ENCODE measurements around the gene KCNQ2.
A peak's percentile ranks its signal among the peaks of the same experiment; 100 is the strongest.

The KCNQ2 gene

DNA sequence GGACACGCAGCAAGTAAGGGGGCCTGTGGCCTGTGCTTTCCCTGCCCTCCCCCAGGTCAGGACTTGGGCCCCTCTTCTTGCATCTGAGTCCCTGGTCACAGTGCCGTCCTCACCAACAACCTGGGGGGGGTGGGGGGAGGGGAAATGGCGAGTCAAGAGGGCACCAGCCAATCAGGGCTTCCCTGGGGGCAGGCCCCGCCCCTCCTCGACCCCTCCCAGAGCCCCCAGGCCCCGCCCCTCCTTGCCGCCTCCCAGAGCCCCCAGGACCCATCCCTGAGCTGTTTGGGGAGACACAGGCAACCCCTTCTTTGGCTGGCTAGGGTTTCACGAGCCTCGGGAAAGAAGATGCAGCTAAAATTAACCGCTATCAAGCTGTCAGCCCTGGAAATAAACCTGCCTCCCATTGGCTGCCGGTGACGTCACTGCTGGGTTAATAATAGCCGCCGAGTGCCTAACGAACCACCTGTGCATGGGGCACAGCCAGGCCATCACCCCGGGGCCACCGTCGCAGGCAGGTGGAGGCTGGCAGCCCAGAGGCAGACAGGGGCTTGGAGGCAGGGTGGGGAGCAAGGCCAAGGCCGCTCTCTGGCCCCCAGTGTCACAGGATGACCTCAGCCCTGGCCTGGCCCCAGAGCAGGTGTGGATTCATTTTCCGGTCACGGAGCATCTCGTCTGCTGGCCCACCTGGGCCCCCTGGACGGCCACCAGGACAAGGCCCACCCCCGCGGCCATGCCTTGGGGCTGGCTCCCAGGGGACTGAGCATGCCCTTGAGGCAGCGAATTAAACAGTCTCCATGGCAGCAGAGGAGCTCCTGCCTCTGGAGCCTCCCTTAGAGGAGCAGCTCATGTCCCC, 29.6 kb upstream of the KCNQ2 start:
- peak; percentile 82 for DNase-seq

DNA sequence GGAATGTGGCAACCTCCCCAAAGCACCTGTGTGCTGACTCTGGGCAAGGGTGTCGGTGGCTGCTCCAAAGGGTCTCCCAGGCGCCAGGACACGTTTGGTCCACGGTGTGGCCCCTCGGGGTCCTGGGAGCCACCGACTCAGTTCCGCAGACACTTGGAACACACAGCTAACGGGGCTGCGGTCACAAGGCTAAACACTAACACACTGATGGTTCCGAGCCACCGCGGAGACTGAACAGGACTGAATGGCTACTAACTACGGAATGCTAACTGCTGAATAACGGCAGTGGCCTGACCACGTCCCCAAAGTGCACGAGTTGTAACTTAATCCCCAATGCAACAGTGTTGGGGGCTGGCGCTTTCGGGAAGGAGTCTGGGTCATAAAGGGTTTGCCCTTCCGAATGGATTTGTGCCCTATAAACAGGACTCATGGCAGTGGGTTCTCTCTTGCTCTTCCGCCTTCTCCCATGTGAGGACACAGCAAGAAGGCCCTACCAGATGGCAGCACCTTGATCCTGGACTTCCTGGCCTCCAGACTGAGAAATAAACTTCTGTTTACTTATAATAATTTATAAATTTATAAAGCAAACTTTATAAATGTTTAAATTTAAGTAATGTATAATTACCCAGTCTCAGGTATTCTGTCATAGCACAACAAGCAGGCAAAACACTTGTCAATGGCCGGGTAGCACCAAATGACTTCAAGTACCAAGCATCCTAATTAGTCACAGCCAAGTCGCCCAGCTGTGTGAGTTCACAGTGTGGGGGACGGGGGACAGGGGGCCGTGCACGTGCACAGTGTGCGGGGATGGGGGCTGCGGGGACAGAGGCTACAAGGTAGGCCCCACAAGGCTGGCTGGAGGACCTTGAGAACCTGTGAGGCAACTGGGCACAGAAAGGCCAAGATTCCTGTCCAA, 28.7 kb upstream of the KCNQ2 start:
- DNase-seq: no peak

DNA sequence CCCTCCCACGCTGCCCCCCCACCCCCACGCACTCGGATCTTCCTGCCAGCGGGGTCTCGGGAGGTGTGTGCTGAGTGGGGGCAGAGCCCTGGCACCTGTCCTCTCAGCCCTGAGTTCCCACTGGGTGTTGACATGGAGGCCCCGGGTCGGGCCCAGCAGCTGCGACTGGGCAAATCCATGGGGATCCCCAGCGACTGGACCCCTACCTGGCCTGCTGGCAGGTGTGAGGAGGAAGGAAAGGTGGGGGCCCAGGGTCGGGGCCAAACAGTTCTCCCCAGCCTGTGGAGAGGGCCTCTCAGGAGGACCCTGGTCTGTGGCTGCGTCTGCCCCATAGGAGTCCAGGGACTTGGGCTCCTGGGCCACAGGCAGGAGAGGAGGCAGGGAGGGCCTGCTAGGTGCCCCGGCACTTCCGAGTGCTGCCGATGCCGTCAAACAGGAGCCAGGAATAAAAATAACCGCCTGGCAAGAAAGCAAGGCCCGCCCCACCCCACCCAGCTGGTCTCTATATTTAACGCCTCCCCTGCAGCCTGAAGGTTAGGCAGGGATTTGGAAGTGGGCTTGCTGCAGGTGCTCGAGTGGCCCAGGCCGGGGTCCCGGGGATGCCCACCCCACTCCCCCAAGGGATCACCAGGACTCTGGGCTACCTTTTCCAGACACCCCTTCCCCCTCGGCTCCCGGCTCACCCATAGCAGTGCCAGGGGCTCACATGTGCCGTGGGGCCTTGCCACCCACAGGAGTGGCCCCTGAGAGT, 27.9 kb upstream of the KCNQ2 start:
- no peak for DNase-seq

DNA sequence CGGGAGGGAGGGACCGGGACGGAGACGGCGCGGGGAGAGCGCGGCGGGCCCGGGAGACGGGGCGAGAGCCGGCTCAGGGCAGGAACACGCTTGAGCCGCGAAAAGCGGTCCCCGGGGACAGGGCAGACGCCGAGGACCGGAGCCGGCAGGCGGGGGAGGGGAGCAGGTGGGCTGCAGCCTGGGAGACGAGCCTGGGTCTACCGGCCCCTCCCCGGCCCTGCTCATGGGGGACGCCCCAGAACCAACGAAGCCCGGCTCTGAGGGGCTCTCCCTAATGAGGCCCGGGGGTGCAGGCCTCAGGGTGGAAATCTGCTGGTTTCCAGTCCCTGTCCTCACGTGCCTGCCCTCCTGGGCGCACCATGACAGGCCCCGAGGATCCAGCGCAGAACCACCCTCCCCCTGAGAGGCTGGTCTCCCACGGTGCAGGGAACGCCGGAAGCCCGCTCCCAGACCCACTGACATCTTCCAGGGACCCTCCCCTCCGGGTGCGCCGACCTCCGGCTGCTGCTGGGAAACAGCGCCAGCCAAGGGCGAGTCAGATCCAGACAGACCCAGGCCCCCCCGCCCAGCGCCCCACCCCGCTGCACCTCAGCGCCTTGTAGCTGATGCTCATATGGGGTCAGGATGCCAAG, 27.0 kb upstream of the KCNQ2 start:
- peak; percentile 72 for DNase-seq

DNA sequence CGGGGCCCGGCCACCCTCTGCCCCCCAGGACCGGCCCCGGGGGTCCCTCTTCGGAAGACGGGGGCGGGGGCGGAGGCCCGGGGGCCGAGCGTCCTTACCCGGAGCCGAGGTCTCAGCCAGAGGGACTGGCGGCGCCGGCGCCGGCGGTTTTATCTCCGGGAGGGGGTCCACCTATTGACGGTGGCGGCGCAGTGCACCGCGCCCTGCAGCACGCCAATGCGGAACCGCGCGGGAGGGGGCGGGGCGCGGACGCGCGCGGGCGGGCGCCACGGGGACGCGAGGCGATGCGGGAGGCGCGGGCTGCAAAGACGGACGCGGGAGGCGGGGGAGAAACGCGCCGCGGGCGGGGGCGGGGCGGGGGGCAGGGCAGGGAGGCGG, 26.5 kb upstream of the KCNQ2 start, which contains the start of gene EEF1A2:
EEF1A2 (minus strand) TSS at position 124 of the 378 bp plus-strand sequence. CDS start 1,320 bp downstream, outside the sequence.
- peak; percentile 72 for DNase-seq

DNA sequence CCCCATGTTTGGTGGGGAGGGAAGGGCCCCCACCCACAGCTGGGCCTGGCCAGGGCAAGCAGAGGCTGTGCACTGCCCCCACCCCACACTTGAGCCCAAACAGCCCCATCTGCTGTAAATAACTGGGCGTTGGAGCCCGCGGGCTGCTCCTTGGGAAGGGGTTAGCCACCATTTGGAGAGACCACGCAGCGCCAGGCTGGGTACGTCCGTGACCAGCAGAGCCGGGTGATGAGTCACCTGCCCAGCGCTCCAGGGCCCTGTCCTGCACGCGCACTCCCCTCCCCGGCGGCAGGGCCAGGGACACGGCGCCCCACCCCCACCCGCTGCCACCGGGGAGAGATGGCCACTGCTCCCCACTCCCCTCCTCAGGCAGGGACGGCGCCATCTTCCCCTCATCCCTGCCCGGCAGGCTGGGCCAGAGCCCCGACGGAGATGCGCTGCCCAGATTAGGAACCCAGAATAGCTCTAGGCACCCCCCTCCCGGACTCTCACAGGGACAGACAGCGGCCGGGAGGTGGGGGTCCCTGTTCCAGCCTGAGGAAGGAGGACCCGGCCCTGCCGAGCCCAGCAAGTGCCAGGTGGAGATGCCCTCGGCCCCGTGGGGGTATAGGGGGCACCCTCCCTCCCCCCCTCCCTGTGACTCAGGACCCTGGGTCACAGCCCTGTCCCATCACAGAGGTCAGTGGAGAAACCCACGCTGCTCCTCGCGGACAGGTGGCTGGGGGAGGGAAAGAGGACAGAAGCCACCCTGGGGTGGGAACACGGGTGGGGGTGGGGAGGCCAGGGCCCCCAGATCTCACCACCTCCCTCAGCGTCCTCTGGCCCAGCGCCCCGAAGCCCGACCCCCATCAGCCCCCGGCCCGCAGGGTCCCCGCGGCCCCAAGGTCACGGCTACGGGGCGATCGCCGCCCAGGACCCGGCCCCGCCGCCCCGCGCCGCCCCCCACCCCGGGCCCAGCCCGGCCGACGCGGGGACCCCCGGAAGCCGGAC, 25.8 kb upstream of the KCNQ2 start:
- DNase-seq: no peak

DNA sequence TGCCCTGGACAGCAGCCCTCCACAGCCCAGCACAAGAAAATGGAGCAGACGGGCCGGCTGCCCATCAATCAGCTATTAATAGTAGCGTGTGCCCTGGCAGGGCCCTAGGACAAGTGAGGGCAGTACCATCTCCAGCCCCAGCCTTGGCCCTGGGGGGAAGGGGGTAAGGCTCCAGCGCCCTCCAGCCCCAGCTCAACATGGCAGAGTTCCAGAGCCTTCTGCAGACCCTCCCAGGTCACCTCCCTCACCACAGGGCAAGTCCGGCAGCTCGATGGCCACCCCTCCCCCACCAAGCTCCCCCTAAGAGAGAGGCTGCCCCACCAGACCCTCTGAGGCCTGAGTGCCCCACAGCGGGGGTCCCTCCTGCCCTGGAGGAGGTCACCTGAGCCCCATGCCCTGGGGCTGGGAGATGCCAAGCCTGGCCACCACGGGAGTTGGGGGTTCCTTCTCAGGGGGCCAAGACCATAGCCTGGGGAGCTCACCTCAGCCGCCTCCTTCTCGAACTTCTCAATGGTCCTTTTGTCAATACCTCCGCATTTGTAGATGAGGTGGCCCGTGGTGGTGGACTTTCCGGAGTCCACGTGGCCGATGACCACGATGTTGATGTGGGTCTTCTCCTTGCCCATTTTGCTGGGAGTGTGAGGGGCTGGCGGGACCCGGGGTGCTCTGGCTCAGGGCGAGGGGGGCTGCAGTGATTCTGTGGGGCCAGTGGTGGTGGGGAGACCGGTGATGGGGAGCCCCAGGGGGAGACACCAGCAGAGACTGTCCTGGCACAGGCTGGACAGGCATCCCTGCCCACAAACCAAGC, 24.9 kb upstream of the KCNQ2 start:
- DNase-seq: no peak

DNA sequence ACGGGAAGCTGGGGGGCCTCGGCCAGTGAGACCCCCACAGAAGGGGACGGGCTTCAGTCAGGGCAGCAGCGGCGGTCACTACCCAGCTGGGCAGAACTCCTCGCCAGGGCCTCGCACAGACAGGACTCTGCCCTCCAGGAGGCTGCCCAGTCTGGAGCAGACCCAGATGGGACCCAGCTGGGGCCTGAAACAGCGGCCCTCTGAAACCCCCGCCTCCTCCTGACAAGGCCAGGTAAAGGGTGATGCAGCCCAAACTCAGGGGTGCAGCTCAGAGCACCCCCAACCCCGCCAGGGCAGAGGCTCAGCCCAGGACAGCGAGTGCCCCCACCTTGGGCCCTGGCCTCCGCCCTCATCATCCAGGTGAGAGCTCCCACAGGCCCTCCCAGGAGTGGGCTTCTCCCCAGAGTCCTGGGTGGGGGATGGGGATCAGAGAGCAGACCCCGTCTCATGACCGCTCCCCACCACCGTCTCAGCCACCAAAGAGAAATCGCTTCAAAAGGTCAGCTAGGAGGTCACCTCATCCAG, 24.2 kb upstream of the KCNQ2 start:
- no peak for DNase-seq

DNA sequence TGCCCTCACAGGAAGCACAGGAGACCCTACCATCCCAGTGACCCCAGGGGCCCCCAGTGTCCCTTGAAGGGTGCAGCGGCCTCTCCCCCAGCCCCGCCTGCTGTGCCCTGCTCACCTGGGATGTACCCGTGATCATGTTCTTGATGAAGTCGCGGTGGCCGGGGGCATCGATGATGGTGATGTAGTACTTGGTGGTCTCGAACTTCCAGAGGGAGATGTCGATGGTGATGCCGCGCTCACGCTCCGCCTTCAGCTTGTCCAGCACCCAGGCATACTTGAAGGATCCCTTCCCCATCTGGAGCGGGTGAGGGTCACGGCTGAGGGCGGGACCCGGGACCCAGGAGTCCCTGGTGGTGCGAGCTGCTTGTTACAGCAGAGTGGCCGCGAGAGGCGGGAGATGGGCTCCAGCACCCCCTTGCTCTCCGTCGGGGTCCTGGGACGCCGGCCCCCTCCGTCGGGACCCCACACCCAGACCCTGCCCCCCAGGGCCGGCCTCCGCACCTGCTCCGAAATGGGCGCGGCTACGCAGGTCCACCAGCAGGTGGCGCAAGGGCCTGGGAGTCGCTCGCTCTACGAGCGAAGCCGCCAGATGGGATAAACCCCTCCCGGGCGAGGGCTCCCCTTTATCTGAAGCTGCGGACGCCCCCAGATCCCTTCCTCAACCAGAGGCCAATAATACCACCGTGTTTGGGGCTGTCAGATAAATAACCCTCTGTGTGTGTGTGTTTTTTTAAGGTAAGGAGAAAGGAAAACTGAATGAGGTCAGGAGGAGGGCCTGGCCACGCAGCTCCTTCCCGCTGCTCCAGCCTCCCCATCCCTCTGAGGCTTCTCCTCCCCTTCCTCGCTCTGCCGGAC, 23.5 kb upstream of the KCNQ2 start:
- peak; percentile 66 for DNase-seq

DNA sequence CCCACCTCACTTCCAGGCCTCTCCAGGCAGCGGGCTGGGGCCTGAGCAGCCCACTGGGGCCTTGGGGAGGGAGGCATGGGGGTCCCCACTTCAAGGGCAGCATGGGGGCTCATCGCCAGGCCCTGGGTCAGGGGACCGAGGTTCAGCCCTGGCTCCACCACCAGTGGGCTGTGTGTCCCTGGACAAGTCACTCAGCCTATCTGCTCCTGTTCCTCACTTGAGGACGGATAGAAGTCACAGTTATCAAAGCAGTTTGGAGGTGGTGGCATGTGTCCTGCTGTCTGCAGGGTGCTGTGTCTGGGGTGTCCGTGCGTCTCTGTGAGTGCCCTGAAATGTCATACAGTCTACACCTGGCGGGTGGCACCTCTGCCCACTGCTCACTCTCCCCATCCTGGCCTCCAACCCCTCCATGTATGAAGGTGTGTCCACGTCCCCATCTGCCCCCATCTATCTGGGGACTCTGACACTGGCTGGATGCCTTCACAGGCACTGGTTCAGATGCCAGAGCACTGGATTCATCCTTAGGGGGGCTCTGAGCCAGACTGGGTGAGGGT, 22.8 kb upstream of the KCNQ2 start:
- DNase-seq: no peak

DNA sequence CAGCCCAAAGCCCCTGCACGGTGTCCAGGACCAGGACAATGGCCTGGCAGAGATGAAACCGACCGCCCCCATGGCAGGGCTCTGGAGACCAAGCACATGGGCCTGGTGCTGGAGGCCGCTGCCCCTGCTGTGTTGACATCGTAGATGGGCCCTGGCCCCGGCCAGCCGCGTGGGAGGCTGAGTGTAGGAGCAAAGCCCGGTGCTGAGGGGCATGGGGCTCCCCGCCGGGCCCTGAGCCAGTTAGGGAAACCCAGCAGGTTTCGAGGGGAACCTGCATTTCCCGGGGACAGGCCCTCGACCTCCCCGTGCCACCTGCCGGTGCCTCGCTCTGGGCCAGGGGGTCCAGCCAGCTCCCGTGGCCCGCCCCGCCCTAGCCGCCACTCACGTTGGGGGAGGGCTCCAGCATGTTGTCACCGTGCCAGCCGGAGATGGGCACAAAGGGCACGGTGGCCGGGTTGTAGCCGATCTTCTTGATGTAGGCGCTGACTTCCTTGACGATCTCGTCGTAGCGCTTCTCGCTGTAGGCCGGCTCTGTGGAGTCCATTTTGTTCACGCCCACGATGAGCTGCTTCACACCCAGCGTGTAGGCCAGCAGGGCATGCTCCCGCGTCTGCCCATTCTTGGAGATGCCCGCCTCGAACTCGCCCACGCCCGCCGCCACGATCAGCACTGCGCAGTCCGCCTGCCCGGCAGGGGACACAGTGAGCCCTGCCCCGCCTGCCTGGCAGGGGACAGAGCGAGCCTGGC, 22.1 kb upstream of the KCNQ2 start:
- no peak for DNase-seq

DNA sequence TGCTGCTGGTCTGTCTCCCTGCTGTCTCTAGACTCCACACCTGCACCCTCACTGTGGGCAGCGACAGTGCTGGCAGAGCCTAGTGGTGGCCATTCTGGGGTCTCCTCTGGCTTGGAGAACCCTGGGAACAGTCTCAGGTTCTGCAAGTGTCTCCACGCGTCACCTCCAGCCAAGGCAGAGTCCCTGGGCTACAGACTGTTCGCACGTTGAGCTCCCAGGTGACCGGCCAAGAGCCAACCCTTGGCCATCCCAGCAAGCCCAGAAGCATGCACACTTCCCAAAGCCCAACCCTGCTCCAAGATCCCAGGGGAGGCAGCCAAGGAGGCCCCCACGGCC, 21.6 kb upstream of the KCNQ2 start:
- no peak for DNase-seq

DNA sequence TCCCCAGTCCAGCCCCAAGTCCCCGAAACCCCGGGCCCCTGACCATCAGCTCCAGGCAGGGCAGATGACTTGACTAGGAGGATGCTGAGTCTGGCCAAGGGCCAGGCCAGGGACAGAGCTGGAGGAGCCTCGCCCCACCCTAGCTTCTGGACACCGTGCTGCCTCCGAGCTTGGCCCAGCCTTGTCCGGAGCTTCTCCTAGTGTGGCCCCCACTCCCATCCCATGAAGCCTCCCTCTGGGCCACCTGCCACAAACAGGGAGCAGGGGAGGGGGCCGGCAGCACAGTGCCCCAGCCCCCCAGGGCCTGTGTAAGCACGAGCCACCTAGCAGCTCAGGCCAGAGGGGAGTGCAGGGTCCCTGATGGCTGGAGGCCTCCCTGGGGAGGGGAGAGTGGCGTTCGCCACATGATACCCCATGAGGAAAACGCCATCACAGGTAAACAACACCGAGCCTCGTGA, 21.1 kb upstream of the KCNQ2 start:
- DNase-seq: no peak

DNA sequence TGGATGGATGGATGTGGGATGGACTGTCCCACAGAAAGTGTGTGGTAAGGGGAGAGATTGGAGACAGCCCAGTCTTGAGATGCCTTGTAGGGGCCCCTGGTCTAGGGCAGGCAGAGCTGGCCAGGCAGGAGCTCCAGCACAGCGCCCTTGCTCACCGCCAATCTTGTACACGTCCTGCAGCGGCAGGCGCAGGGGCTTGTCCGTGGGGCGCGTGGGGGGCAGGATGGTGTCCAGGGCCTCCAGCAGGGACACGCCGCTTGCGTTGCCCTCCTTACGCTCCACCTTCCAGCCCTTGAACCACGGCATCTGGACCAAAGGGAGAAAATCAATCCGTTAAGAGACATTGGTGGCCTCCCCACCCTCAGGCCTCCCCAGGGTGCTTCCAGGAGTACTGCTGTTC, 20.5 kb upstream of the KCNQ2 start:
- DNase-seq: no peak

DNA sequence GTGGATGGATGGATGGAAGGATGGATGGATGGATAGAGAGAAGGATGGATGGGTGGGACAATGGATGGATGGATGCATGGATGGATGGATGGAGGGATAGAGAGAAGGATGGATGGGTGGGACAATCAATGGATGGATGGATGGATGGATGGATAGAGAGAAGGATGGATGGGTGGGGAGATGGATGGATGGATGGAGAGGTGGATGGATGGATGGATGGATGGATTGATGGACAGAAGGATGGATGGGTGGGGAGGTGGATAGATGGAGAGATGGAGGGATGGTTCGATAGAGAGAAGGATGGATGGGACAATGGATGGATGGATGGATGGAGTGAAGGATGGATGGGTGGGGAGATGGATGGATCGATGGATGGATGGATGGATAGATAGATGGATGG, 20.1 kb upstream of the KCNQ2 start:
- no peak for DNase-seq

DNA sequence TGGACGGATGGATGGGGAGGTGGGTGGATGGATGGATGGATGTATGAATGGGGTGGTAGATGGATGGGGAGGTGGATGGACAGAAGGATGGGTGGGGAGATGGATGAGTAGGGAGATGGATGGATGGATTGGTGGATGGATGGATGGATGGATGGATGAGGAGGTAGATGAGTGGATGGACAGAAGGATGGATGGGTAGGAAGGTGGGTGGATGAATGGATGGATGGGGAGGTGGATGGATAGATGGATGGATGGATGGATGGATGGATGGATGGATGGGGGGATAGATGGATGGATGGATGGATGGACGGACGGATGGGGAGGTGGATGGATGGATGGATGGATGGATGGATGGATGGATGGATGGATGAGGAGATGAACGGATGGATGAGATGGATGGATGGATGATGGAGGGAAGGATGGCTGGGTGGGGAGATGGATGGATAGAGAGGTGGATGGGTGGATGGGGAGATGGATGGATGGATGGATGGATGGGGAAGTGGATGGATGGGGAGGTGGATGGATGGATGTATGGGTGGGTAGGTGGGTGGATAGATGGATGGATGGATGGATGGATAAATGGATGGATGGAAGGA, 19.3 kb upstream of the KCNQ2 start:
- DNase-seq: no peak

DNA sequence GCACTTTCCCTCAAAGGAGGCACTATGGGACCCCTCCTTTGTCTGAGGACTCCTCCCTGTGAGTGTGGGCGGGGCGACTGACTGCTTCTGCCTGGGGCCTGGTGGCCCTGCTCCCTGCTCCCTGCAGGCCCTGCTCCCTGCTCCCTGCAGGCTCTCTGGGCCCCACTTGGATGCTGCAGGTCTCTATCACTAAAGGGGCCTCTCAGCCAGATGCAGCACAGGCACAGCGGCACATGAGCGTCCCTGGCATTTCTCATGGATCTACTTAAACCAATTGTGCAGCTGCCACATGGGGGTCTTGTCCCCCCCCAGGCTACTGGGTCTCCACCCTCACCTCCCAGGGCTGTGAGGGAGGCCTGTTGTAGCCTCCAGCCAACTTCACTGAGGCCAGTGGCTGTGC, 18.6 kb upstream of the KCNQ2 start:
- DNase-seq: no peak

DNA sequence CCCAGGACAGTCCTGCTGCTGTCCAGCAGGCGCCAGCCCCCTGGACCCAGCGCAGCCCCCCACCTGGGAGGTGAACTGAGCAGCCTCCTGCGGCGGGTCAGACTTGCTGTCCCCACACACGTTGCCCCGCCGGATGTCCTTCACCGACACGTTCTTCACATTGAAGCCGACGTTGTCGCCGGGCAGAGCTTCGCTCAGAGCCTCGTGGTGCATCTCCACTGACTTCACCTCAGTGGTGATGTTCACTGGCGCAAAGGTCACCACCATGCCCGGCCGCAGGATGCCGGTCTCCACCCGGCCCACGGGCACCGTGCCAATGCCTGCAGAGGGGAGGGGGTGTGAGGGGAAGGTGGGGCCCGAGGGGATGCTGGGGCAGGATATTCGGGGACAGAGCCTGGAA, 18.0 kb upstream of the KCNQ2 start:
- no peak for DNase-seq

Data from NCI-H1436 (cell line).